ENCODE data around the gene FRAT1.
"Not testable (repeated sequence)": the region's sequence is repeated elsewhere in the genome, so short reads cannot be mapped to it uniquely, and the experiment has no call there.

The FRAT1 gene, protein sequence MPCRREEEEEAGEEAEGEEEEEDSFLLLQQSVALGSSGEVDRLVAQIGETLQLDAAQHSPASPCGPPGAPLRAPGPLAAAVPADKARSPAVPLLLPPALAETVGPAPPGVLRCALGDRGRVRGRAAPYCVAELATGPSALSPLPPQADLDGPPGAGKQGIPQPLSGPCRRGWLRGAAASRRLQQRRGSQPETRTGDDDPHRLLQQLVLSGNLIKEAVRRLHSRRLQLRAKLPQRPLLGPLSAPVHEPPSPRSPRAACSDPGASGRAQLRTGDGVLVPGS

DNA sequence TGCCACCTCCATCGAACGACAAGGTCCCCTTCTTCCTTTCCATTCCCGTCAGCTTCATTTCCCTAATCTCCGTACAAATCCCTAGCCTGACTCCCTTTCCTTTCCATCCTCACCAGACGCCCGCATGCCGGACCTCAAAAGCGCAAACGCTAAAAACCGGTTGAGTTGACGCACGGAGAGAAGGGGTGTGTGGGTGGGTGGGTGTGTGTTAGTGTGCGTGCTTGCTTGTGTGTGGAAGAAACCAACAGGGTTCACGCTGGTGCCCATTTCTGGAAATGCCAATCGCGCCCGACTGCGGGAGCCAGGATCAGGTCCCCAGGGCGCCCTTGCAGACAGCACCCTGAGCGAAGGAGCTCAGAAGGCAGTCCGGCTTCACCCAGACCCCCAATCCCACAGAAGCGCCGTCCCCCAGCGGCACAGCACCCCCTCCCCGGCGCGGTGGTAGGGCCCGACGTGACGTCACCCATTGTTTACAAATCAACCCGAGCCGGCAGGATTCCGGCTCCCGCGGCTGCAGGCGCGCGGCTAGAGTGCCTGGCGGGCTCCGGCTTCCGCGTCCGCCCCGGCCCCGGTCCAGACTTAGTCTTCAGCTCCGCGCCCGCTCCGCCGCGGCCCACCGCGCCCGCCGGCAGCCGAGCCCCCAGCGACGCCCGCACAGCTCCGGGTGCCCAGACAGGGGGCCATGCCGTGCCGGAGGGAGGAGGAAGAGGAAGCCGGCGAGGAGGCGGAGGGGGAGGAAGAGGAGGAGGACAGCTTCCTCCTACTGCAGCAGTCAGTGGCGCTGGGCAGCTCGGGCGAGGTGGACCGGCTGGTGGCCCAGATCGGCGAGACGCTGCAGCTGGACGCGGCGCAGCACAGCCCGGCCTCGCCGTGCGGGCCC, at the start of gene FRAT1:
Gene FRAT1, plus strand, starts transcription at position 500 of the 880 bp plus-strand sequence. Its CDS starts 183 bp downstream, at position 683.
- DNase-seq = peak; percentile 89

DNA sequence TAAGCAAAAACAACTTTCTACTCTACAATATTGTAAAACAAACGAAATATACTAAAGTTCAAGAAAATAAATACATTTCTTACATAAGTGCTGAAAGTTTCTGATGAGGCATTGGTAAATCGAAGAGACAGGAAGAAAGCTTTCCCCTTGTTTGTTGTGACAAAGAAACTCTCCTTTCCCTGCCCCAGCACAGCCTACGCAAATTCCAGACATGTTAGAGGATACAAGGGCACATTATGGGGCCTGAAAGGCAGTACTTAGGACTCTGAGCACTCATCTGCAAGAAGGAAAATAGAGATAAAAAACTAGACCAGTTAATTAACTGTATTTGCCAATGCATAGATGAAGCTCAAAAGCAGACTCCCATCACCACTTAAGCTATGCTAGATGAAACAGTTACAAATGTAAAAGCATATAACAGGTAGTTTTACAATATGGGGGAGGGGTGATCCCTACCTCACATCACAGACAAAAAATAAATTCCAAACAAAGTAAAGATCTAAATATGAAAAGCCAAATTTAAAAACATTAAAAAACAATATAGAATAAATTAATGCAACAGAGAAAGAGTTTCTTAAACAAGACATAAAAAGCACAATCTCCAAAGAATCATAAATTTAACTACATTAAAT, 48.4 kb upstream of the FRAT1 start:
- DNase-seq = peak; percentile 4

DNA sequence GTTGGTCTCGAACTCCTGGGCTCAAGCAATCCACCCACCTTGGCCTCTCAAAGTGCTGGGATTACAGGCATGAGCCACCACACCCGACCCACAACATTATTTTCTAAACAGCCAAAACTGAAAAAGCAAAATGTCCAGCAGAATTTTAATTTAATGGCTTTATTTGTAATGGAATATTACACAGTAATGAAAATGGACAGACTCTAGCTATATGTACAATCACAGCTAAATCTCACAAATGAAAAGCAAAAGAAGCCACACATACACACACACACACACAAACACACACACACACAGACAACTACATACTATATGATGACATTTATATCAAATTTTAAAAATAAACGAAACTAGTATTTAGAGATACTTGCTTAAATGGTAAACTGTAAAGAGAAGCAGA, 45.4 kb upstream of the FRAT1 start:
- no peak for DNase-seq

DNA sequence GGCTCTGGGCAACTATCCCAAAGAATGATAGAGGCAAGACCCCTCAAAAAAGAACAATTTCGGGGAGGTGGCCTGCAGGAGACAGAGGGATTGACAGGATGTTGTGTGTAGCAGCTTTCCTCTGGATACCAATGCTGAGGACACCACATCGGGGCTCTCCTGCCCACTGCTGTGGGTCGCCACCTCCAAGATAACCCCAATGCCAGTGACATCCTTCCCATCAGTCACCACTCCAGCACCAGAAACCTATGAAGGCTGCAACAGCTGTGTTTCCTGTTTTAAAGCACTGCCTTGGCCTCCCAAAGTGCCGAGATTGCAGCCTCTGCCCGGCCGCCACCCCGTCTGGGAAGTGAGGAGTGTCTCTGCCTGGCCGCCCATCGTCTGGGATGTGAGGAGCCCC, 44.2 kb upstream of the FRAT1 start:
- DNase-seq = no peak

DNA sequence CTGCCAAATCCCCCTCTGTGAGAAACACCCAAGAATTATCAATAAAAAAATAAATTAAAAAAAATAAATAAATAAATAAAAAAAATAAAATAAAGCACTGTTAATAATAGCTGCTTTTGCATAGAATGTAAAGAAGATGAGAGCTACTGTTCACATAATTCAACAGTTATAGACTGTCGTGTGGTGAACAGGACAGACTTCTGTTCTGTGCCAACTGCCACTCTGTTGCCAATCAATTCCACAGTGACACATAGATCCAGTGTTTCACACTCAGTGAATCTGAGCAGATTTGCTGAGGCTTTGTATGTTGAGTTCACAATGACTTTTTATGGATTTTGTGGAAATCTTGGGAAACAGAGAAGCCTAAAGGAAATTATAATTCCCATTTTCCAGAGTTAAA, 41.5 kb upstream of the FRAT1 start:
- no peak for DNase-seq

DNA sequence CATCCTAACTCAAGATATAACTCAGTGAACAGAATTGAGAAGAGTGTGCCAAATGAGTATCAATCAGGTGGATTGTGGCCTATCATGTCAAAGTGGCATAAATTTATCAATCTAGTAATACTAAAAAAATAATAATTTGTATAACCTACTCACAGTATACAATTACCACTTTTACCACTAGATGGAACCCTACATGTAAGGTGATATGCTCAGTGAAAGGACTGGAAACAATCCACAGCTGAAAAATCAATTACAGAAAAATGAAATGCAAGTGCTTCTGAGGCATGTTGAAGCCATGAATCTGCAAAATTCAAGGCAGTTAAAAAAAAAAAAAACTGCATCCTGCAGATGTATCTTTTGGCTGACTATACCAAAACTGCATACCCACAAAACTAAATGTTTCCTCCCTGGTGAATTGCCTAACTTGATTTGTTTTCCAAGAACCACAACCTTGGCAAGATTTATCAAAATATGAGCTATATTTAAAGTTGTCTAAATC, 40.5 kb upstream of the FRAT1 start:
- DNase-seq = peak; percentile 86

DNA sequence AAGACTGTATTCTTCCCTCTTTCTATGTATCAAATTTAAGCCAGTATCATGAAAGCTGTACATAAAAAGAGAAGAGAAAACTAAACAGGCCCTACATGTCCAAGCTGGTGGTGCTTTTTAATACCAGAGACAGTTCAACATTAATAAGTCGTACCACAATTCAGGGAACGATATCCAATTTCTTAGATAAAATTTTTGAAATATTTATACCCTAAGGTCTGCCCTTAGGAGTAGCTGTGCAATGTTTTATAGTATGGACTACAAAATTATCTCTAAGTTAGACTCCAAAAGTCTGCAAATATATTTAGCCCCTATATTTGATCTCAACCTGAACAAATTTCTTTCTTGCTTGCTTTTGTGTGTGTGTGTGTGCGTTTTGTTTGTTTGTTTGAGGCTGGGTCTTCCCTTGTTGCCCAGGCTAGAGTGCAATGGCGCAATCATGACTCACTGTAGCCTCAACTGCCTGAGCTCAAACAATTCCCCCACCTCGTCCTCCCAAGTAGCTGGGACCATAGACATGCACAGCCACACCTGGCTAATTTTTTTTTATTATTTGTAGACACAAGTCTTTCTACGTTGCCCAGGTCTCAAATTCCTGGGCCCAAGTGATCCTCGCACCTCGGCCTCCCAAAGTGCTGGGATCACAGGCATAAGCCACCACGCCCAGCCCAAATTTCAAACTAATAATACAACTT, 39.8 kb upstream of the FRAT1 start:
- DNase-seq = peak; percentile 25

DNA sequence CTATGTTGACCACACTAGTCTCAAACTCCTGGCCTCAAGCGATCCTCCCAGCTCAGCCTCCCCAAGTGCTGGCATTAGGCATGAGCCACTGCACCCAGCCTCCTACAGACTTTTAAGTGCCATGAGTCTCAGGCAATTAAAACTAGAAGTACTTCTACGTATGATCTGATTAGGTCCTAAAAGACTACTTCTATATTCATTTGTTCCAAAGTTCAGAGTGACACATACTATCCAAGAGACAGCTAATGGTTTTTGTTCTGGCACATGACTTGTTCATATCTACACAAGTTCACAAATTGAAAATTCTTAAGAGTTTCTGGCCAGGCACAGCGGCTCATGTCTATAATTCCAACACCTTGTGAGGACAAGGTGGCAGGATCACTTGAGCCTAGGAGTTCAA, 38.3 kb upstream of the FRAT1 start:
- DNase-seq = no peak

DNA sequence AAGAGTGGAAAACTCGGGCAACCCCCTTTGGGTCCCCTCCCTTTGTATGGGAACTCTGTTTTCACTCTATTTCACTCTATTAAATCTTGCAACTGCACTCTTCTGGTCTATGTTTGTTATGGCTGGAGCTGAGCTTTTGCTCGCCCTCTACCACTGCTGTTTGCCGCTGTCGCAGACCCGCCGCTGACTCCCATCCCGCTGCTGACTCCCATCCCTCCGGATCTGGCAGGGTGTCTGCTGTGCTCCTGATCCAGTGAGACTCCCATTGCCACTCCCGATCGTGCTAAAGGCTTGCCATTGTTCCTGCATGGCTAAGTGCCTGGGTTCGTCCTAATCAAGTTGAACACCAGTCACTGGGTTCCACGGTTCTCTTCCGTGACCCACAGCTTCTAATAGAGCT, 29.0 kb upstream of the FRAT1 start:
- DNase-seq = not testable (repeated sequence)

DNA sequence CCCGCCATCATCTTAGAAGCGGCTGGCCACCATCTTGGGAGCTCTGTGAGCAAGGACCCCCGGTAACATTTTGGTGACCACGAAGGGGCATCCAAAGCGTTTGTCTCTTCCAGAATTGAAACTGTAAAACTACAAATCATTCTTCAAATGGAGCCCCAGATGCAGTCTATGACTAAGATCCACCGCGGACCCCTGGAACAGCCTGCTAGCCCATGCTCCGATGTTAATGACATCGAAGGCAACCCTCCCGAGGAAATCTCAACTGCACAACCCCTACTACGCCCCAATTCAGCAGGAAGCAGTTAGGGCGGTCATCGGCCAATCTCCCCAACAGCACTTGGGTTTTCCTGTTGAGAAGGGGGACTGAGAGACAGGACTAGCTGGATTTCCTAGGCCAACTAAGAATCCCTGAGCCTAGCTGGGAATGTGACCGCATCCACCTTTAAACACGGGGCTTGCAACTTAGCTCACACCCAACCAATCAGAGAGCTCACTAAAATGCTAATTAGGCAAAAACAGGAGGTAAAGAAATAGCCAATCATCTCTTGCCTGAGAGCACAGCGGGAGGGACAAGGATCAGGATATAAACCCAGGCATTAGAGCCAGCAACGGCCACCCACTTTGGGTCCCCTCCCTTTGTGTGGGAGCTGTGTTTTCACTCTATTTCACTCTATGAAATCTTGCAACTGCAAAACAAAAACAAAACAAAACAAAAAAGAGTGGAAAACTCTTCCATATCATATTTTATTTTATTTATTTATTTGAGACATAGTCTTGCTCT, 28.3 kb upstream of the FRAT1 start:
- not testable (repeated sequence) for DNase-seq

DNA sequence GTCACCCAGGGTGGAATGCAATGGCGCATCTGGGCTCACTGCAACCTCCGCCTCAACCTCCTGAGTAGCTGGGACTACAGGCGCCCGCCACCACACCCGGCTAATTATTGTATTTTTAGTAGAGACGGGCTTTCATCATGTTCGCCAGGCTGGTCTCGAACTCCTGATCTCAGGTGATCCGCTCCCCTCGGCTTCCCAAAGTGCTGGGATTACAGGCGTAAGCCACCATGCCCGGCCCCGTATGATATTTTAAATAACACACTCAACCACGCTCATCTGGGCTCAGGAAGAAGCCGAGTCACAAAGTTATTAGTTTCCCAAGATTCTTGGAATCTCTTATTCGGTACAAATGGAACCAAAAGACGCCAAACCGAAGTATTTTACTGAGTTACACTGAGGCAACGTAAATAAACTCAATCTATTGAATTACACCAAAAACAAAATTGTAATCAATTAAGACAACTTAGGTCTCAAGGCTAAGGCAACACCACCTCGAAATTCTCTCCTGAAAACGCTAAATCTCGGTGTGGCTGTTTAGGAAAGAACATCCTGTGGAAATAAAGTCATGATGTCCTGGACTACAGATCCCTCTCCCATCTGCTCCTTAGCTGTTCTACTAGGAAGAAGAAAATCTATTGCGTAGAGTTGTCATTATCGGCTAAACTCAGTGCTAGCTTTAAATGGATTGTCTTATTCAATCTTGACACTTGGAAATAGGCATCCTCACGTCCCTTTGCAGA, 27.5 kb upstream of the FRAT1 start:
- no peak for DNase-seq

DNA sequence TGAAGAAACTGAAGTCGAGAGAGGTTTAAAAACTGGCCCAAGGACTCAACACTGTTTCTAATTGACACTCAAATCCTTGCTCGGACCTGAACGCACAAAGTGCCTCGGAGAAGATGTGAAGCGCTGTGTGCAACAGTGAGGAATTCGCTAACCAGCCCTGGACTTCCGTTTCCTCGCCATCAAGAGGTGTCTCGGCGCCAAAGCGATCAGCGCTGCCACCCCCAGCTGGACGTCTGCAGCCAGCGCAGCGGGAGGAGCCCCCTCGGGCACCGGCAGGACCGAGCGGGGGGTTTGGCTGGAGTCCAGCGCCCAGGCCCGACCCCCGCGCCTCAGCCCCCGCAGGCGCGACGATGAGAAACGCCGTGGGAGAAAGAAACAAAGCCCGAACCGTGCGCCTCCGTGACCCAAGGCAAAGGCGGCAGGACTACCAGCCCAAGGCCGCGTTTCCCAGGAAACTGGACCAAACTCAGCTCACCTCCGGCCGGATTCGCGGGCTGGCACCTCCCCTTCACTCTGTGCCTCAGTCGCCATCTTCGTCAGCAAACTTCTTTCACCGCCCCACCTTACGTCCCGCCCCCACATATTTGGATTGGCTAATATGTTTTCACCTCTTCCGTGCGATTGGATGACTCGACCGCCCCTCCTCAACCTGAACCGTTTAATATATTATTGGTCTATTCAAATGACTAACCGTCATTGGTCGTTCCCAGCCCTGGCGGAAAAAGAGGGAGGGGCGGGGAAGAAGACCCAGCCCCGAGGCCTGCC, 26.8 kb upstream of the FRAT1 start, which contains the start of gene ARHGAP19:
Gene ARHGAP19, minus strand, starts transcription at position 541 of the 765 bp plus-strand sequence. Its CDS starts 10 bp downstream, at position 531.
- peak; percentile 99 for DNase-seq

DNA sequence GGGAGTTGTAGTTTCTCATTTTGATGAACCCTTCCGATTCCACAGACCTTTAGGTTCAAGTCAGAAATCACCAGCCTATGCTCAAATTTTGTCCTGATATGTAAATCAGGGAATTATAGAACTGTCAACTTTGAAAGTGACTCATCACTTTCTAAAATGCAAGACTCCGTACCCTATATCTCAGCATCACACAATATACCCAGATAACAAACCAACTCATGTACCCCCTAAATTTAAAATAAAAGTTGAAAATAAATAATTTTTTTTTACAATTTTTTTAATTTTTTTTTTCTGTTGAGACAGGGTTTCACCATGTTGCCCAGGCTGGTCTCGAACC, 26.2 kb upstream of the FRAT1 start:
- no peak for DNase-seq

DNA sequence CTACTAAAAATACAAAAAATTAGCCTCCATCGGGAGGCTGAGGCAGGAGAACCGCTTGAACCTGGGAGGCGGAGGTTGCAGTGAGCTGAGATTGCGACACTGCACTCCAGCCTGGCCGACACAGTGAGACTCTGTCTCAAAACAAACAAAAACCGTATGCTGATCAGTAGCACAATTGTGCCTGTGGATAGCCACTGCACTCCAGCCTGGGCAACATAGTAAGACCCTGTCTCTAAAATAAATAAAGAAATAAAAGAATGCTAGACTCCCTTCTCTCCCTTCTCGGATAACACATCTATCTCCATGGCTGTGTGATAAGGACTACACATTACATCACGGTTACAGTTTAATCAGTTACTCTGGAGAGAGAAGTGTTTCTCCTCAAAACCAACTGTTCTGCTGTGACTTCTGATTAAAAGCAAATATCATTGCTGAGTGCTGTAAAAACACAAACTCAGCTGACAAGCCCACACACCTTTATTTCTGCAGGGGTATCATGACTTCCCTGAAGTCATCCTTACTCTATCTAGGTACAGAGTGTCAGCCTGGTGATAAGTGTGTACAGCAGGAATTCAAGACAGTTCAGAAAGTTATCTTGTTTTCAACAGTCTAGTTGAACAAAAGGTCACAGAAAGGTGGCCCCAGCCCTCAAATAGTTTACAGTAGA, 21.4 kb upstream of the FRAT1 start:
- no peak for DNase-seq

DNA sequence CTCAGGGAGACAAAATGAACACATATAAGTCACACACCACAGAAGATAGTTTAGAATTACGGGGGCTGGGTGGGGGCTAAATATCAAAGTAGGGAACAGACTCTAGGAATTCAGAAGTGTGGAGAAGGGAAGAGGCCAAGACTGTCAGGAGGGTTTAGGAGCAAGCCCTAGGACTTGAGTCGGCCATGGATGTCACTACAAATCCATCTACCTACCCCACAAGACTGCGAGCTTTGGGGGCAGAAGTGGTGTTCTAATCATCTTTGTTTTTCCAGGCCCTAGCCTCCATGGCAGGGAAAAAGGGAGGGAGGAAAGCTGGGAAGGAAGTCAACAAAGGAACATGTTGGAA, 20.9 kb upstream of the FRAT1 start:
- DNase-seq = peak; percentile 12

DNA sequence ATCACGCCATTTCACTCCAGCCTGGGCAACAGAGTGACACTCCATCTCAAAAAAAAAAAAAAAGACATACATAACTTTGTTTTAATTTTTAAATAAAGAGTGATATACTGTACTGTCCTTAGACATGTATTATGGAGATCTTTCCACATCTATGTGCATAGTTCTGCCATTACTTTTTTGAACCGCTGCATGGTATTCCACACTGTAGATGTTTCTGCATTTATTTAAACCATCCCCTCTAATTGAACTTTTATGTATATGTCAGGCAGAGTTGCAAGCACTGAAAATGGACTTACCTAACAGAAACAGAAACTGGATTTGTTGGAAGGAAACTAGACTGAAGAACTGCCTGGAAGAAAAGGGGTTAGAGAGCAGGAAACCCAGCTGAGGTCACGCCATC, 18.1 kb upstream of the FRAT1 start:
- DNase-seq = no peak

DNA sequence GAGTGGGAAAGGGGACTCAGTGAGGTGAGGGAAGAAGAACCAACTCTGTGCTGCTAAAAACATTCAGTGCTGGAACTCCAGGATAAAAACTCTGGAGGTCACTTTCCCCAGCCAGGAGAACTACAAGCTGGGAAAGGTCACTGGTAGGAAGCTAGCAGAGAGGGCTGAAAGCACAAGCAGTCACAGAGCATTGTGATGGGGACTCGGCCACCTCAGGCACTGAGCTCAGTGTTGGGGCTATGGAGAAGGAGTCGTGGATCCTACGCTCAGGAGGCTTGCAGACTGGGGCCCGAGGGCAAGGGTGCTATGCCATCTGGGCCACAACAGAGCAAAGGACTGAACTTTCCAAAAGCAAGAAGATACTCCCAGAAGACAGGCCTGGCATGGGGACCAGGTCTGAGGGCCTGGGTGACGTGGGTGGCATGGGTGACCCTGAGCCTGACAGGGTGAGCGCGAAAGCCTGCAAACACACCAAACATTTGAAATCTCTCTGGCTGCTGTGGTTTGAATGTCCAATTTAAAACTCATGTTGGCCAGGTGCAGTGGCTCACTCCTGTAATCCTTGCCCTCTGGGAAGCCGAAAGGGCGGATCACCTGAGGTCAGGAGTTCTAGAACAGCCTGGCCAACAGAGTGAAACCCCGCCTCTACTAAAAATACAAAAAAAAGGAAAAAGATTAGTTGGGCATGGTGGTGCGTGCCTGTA, 16.8 kb upstream of the FRAT1 start:
- DNase-seq = no peak

DNA sequence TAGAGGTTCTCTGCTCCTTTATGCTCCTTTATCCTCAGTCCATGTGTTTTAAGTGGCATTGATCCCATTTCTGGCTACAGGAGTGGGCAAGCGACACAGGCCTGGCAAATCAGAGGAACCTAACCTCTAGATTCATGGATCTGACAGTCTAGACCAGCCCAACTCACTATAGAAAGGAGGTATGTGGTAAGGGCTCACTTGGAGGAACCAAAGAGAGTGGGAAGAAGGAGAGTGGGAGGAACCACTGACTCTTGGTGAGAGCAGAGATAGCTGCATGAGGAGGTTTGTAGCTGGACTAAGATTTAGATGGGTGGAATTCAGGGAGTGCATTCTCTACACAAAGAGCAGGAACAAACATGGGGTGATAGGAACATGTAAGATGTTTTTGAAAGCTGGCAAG, 11.6 kb upstream of the FRAT1 start:
- DNase-seq = no peak

Data from fibroblast of skin of right biceps (primary cell).